GM12878 (cell line): ENCODE measurements around the gene ST13. TPM values are rescaled to one million over a fixed set of nuclear protein-coding genes. Genes with fewer than 3 reads are reported as not detected.

Experiments used
- ATAC-seq: fragments of 200-7000 bp; cut with Tn5 transposase; 3 replicates; pipeline ENCODE4 v1.9.1; 2020; ENCODE audit warnings: mild to moderate bottlenecking, moderate library complexity
- BruUV-seq: library from RNA; stranded (reverse); fragments of 400-500 nt; replicated peaks from 2 replicates; lab custom pipeline; 2021; lab: Mats Ljungman, UMichigan
- CTCF ChIA-PET: fragments of 300-600 bp; sonication (Branson Sonifier 250); formaldehyde crosslinking; extraction: SDS; loops from one replicate; lab custom pipeline; 2021; ENCODE audit warnings: inconsistent platforms; lab: Yijun Ruan, JAX
- POLR2A ChIA-PET: fragments of 350-600 bp; formaldehyde crosslinking; extraction: SDS; loops from one replicate; lab custom pipeline; 2021; ENCODE audit warnings: inconsistent platforms; lab: Charles Lee
- RAD21 ChIA-PET: fragments of 300-600 bp; sonication (Branson Sonifier 250); formaldehyde crosslinking; loops from one replicate; lab custom pipeline; 2023; ENCODE audit warnings: antibody characterized with exemption; ENCODE audit not compliant: unreplicated experiment; lab: Charles Lee
- SMC1A ChIA-PET: fragments of 300-600 bp; sonication (Branson Sonifier 250); formaldehyde crosslinking; loops from one replicate; lab custom pipeline; 2023; ENCODE audit not compliant: unreplicated experiment, uncharacterized antibody; lab: Charles Lee
- DNase-seq: peaks from one replicate; pipeline ENCODE4 v3.0.0-alpha.2; 2011; ENCODE audit warnings: low read depth, low spot score
- FAIRE-seq: peaks from 3 replicates; lab custom pipeline; 2011; peaks lifted over from hg19 to GRCh38; lab: Jason Lieb, UNC
- H2AFZ ChIP-seq: 2 replicates; pipeline ENCODE4 v1.6.0; 2011; ENCODE audit warnings: low read depth, low read length, control low read depth; ENCODE audit not compliant: control insufficient read depth
- H3K27ac ChIP-seq: 2 replicates; pipeline ENCODE4 v1.5.1; 2011; ENCODE audit warnings: control low read depth; ENCODE audit not compliant: control insufficient read depth, insufficient read depth
- H3K27me3 ChIP-seq, 2 experiments: replicated peaks in 1 of 2; 2 replicates each; pipeline versions ENCODE4 v1.6.0 to v1.6.1; 2011; ENCODE audit warnings: low read length in 1 of 2; ENCODE audit not compliant: control insufficient read depth in 2 of 2, insufficient read depth in 2 of 2
- H3K36me3 ChIP-seq, 2 experiments: 2 replicates each; pipeline ENCODE4 v1.5.1; 2011; ENCODE audit warnings: low read length in 1 of 2; ENCODE audit not compliant: control insufficient read depth in 2 of 2, insufficient read depth in 2 of 2
- H3K4me1 ChIP-seq: 2 replicates; pipeline ENCODE4 v1.6.1; 2011; ENCODE audit warnings: mild to moderate bottlenecking, low read length, moderate library complexity, mixed read lengths; ENCODE audit not compliant: control insufficient read depth, insufficient read depth
- H3K4me2 ChIP-seq: 2 replicates; pipeline ENCODE4 v1.6.0; 2011; ENCODE audit warnings: control low read depth; ENCODE audit not compliant: control insufficient read depth, insufficient read depth
- H3K4me3 ChIP-seq: fragments of 200-600 bp; sonication (generic); 2 replicates; pipeline ENCODE4 v1.5.1; 2016
- H3K79me2 ChIP-seq: 2 replicates; pipeline ENCODE4 v1.6.0; 2011; ENCODE audit warnings: low read length; ENCODE audit not compliant: control insufficient read depth, insufficient read depth
- H3K9ac ChIP-seq: 2 replicates; pipeline ENCODE4 v1.8.0; 2011; ENCODE audit warnings: low read length, control low read depth, mixed read lengths; ENCODE audit not compliant: control insufficient read depth, insufficient read depth
- H3K9me3 ChIP-seq: replicated peaks from 3 replicates; pipeline ENCODE4 v1.5.1; 2011; ENCODE audit warnings: mild to moderate bottlenecking, low read length; ENCODE audit not compliant: control insufficient read depth, insufficient read depth
- H4K20me1 ChIP-seq: 2 replicates; pipeline ENCODE4 v1.6.0; 2011; ENCODE audit not compliant: control insufficient read depth, insufficient read depth
- BACH1 ChIP-seq: fragments of 450-650 bp; IDR thresholded peaks from 2 replicates; pipeline ENCODE4 v1.6.1; 2017; ENCODE audit warnings: mild to moderate bottlenecking, borderline replicate concordance
- BRCA1 ChIP-seq: IDR thresholded peaks from 2 replicates; pipeline ENCODE4 v1.6.1; 2011; ENCODE audit warnings: low read depth, low read length, improper control_type of control experiment
- CHD1 ChIP-seq: IDR thresholded peaks from 2 replicates; pipeline ENCODE4 v1.6.1; 2012; ENCODE audit warnings: low read depth, low read length, improper control_type of control experiment
- FOXM1 ChIP-seq: IDR thresholded peaks from 2 replicates; pipeline ENCODE4 v1.6.1; 2012; ENCODE audit warnings: low read depth, mild to moderate bottlenecking, inconsistent platforms, low read length, moderate library complexity
- MXI1 ChIP-seq: fragments of 150-350 bp; IDR thresholded peaks from 2 replicates; pipeline ENCODE4 v1.6.1; 2011; ENCODE audit warnings: low read depth, mild to moderate bottlenecking, inconsistent platforms, low read length, improper control_type of control experiment
- TAF1 ChIP-seq: IDR thresholded peaks from 2 replicates; pipeline ENCODE4 v1.6.1; 2011; ENCODE audit warnings: mild to moderate bottlenecking, low read depth, low read length, borderline replicate concordance
- TARDBP ChIP-seq: IDR thresholded peaks from 2 replicates; pipeline ENCODE4 v1.6.1; 2016; ENCODE audit warnings: borderline replicate concordance
- TCF7 ChIP-seq: IDR thresholded peaks from 2 replicates; pipeline ENCODE4 v1.6.1; 2014; ENCODE audit warnings: antibody characterized with exemption, borderline replicate concordance
- ZNF207 ChIP-seq: fragments of 450-650 bp; IDR thresholded peaks from 2 replicates; pipeline ENCODE4 v1.6.1; 2014; ENCODE audit warnings: antibody characterized with exemption, mild to moderate bottlenecking, borderline replicate concordance
- ZNF384 ChIP-seq: IDR thresholded peaks from 2 replicates; pipeline ENCODE4 v1.6.1; 2012; ENCODE audit warnings: low read depth, mild to moderate bottlenecking, low read length, improper control_type of control experiment, borderline replicate concordance
- WGBS: methylation state at CpG from one replicate; pipeline ENCODE4 v1.1.6; 2016; ENCODE audit warnings: low lambda C conversion rate; ENCODE audit not compliant: insufficient replicate concordance, insufficient coverage; ENCODE audit errors: missing lambda C conversion rate; 5-methylcytosine and 5-hydroxymethylcytosine counted together
- in situ Hi-C: fragments of 300-500 bp; cut with MboI; formaldehyde crosslinking; loops from 9 replicates; pipeline ENCODE4 v1.14.3; 2018; ENCODE audit warnings: mixed read lengths
- intact Hi-C: fragments of 100-400 bp; cut with micrococcal nuclease; formaldehyde crosslinking; loops from one replicate; pipeline ENCODE4 v1.14.2; 2022; ENCODE audit not compliant: unreplicated experiment
- polyA plus RNA-seq, 11 experiments: library from polyadenylated mRNA; depleted of rRNA in 4 of 11; unstranded in 6 of 11; stranded (reverse) in 5 of 11; fragments of >200 nt; fragmentation: Nextera tagmentation in 4 of 11; fragmentation: Illumina TruSeq in 1 of 11; extraction: Ambion mirVana in 4 of 11; extraction: Trizol in 1 of 11; gene quantifications; 1 replicate in 1 of 11; 2 replicates in 10 of 11; pipeline versions ENCODE4 v1.2.1 to v1.2.3, GENCODE V29; 2011 to 2016; ENCODE audit warnings: inconsistent platforms in 2 of 11, missing spikeins in 2 of 11, low read depth in 1 of 11
- total RNA-seq, 4 experiments: library from RNA; depleted of rRNA in 3 of 4; stranded (reverse); fragments of >200 nt in 3 of 4; fragmentation: Illumina TruSeq in 1 of 4; extraction: Trizol in 1 of 4; gene quantifications; 2 replicates each; pipeline versions ENCODE4 v1.2.1 to v1.2.3, GENCODE V29; 2013 to 2021
- TF ChIP-seq, protein P1 (sequence below): fragments of 450-650 bp; IDR thresholded peaks from 2 replicates; pipeline ENCODE4 v1.6.1; 2017; ENCODE audit warnings: mild to moderate bottlenecking

The ST13 gene
- total and polyA plus RNA-seq, 10 of the 15 experiments (the other 5 are each of a cell fraction or from before 2014, with no cell fraction given): 52.5 to 286 (median 181) TPM

DNA sequence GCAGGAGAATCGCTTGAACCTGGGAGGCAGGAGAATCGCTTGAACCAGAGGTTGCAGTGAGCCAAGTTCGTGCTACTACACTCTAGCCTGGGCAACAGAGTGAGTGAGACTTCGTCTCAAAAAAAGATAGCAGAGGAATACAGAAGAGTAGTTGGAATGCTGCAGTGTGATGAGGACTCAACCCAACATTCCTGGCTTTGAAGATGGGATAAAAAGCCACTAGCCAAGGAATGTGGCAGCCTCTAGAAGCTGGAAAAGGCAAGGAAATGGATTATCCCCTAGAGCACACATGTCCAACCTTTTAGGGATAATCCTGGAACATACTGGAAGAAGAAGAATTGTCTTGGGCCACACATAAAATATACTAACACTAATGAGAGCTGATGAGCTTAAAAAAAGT, 51.2 kb downstream of the ST13 start:
- no peak for TF ChIP-seq MXI1
- TF ChIP-seq ZNF207: no peak
- no peak for TF ChIP-seq FOXM1
- TF ChIP-seq BRCA1: no peak
- TF ChIP-seq TCF7: no peak
- no peak for TF ChIP-seq TARDBP
- no peak for TF ChIP-seq CHD1
- TF ChIP-seq ZNF384: no peak
- TF ChIP-seq TAF1: no peak
- TF ChIP-seq BACH1: no peak
- TF ChIP-seq, protein P1, sequence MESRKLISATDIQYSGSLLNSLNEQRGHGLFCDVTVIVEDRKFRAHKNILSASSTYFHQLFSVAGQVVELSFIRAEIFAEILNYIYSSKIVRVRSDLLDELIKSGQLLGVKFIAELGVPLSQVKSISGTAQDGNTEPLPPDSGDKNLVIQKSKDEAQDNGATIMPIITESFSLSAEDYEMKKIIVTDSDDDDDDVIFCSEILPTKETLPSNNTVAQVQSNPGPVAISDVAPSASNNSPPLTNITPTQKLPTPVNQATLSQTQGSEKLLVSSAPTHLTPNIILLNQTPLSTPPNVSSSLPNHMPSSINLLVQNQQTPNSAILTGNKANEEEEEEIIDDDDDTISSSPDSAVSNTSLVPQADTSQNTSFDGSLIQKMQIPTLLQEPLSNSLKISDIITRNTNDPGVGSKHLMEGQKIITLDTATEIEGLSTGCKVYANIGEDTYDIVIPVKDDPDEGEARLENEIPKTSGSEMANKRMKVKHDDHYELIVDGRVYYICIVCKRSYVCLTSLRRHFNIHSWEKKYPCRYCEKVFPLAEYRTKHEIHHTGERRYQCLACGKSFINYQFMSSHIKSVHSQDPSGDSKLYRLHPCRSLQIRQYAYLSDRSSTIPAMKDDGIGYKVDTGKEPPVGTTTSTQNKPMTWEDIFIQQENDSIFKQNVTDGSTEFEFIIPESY: no peak
- TF ChIP-seq, all 136 proteins: peak for 0
- FAIRE-seq: no peak
- no peak overlapping the region for H3K4me3 ChIP-seq
- no peak overlapping the region for H3K9ac ChIP-seq
- peaks cover 2 to 14% of the 10 kb centered on the region in 2 experiments; a peak in 3 of 4 replicates for H3K36me3 ChIP-seq
- no TSS peak for BruUV-seq
- no peaks in the 10 kb centered on the region; the same call in 2 of the 3 replicates for H3K9me3 ChIP-seq
- H2AFZ ChIP-seq: no peak overlapping the region
- no peak for DNase-seq
- intact Hi-C loops (no loop called here), in situ Hi-C loops (no loop called here)
- no peak overlapping the region for H3K27ac ChIP-seq
- CTCF ChIA-PET: interaction anchor here (1.0 kb wide), 1 partner anchor 14 kb away, joined by 3 read pairs; the partner anchor contains the start of gene SLC25A17
- H4K20me1 ChIP-seq: no peaks in the 10 kb centered on the region
- ATAC-seq: no peak
- peaks cover 52% of the 10 kb centered on the region for H3K79me2 ChIP-seq
- POLR2A ChIA-PET: no interaction called here
- no peak overlapping the region for H3K4me2 ChIP-seq
- RAD21 ChIA-PET: interaction anchor here (1.0 kb wide), 1 partner anchor 75 kb away, joined by 3 read pairs; no protein-coding TSS in a partner anchor
- 88% methylated on average over 4 of the region's 4 CpGs for WGBS
- H3K4me1 ChIP-seq: peaks cover 4% of the 10 kb centered on the region; the same call in 1 of the 2 replicates
- SMC1A ChIA-PET: interaction anchor here (1.2 kb wide), 1 partner anchor 118 kb away, joined by 3 read pairs; no protein-coding TSS in a partner anchor
- H3K27me3 ChIP-seq: no peaks in the 10 kb centered on the region
